ENCODE measurements around the gene AKR7A3.

DNA sequence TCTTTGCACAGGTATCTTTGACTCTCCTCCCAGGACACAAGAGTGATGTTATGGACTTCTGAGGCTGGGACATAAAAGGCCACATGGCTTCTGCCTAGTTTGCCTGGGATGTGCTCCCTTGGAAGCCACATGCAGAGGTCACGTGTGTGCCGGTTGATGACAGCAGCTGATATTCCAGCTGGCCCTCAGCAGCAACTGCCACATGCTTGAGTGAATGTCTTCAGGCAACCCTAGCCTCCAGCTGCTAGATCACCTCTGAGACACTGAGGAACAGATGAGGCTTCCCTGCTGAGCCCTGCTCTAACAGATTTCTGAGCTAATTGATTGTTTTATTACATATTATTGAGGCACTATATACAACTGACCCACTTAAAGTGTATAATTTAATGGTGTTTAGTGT is 11.6 kb upstream of the AKR7A3 start:
- TF ChIP-seq, protein P1, sequence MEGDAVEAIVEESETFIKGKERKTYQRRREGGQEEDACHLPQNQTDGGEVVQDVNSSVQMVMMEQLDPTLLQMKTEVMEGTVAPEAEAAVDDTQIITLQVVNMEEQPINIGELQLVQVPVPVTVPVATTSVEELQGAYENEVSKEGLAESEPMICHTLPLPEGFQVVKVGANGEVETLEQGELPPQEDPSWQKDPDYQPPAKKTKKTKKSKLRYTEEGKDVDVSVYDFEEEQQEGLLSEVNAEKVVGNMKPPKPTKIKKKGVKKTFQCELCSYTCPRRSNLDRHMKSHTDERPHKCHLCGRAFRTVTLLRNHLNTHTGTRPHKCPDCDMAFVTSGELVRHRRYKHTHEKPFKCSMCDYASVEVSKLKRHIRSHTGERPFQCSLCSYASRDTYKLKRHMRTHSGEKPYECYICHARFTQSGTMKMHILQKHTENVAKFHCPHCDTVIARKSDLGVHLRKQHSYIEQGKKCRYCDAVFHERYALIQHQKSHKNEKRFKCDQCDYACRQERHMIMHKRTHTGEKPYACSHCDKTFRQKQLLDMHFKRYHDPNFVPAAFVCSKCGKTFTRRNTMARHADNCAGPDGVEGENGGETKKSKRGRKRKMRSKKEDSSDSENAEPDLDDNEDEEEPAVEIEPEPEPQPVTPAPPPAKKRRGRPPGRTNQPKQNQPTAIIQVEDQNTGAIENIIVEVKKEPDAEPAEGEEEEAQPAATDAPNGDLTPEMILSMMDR (IDR thresholded peaks at IDR 0.05) = no peak
- TF ChIP-seq ZFX (IDR thresholded peaks at IDR 0.05; ENCODE audit: borderline replicate concordance) = no peak

Data from 22Rv1 (cell line).